ENCODE measurements around the gene HIC1.

The HIC1 gene

DNA sequence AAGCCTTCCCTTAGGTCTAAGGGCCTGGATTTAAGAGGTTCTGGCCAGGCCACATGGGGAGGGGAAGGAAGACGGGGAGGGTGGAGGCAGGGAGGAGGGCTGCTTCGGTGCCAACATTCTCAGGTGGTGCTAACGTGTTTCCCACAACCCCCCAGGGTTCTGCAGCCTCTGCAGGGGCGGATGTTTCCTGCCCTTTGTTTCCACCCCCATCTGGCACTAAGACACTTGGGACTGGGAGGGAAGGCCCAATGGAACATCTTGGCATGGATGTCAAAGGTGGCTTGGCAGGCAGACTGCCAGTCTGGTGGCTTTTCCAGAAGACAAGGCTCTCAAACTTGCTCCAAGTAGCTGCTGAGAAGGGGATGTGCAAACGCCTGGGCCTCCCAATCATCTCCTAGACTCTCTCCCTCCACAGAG lies 12.7 kb downstream of the HIC1 start:
- no peaks in the 10 kb centered on the region for H3K27me3 ChIP-seq (ENCODE audit: insufficient read depth, low read depth)
- TF ChIP-seq, protein P1, sequence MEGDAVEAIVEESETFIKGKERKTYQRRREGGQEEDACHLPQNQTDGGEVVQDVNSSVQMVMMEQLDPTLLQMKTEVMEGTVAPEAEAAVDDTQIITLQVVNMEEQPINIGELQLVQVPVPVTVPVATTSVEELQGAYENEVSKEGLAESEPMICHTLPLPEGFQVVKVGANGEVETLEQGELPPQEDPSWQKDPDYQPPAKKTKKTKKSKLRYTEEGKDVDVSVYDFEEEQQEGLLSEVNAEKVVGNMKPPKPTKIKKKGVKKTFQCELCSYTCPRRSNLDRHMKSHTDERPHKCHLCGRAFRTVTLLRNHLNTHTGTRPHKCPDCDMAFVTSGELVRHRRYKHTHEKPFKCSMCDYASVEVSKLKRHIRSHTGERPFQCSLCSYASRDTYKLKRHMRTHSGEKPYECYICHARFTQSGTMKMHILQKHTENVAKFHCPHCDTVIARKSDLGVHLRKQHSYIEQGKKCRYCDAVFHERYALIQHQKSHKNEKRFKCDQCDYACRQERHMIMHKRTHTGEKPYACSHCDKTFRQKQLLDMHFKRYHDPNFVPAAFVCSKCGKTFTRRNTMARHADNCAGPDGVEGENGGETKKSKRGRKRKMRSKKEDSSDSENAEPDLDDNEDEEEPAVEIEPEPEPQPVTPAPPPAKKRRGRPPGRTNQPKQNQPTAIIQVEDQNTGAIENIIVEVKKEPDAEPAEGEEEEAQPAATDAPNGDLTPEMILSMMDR (conservative IDR thresholded peaks at IDR 0.05; ENCODE audit: low read depth, low read length) = no peak
- no peaks in the 10 kb centered on the region for H3K36me3 ChIP-seq (ENCODE audit: insufficient read depth)
- no peak overlapping the region for H3K4me2 ChIP-seq
- no peaks in the 10 kb centered on the region for H3K79me2 ChIP-seq (ENCODE audit: insufficient read depth, low read depth)
- H3K27ac ChIP-seq = no peak overlapping the region
- no peak overlapping the region for H2AFZ ChIP-seq (ENCODE audit: low read depth)
- H3K9ac ChIP-seq = no peak overlapping the region
- no peak overlapping the region for H3K4me3 ChIP-seq (IDR thresholded peaks at IDR 0.05; ENCODE audit: insufficient read depth, low read depth, low read length)
- no peaks in the 10 kb centered on the region for H4K20me1 ChIP-seq (ENCODE audit: insufficient read depth)
- H3K4me1 ChIP-seq (ENCODE audit: low read depth, poor library complexity, severe bottlenecking) = peaks cover 41% of the 10 kb centered on the region

DNA sequence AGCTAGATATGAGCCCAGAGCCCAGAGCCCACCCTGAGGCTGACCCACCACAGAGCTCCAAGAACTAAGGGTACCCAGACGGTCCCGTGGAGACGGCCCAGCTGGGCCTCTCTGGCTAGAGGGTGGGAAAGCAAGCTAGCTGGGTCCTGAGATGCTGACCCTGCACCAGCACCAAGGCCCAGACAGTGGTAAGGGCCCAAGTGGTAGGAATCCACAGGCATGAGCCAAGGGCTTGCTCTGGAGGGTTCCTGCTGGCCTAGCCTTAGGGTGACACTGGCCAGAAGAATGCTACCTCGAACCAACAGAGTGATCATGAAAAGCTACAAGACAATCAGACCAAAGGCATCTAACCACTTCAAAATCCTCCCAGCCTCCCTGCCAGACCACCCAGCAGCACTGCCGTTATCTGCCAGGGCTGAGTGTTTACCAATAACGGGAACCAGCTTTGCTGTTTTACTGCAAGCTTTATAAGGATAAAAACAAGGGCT lies 13.2 kb downstream of the HIC1 start:
- no peak overlapping the region for H3K4me2 ChIP-seq
- peaks cover 41% of the 10 kb centered on the region for H3K4me1 ChIP-seq (ENCODE audit: low read depth, poor library complexity, severe bottlenecking)
- TF ChIP-seq, protein P1 (conservative IDR thresholded peaks at IDR 0.05; ENCODE audit: low read depth, low read length) = no peak

DNA sequence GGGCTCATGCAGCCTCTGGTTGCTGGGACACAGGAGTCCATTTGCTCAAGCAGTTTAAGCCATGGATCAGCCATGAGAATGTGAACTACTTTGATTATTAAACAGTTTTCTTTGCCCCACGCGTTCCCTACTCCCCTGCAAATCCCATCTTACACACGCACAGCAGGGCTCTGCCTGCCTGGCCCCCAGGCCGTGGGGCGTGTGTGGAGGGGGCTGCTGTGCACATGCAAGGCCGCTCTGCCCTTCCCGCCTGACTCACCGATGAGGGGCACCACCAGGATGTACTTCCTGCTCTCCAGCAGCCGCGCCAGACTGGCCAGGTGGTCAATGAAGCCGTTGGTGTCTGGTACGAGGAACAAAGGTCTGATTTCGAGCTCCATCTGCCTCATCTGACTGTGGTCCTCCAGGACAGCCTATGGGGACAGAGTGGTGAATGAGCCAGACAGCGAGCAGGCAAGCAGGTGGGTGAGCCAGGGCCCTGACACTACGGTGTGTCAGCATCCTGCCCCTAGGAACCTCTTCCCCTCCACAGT lies 13.7 kb downstream of the HIC1 start:
- Histone ChIP-seq H4K20me1 (ENCODE audit: insufficient read depth) (no peaks in the 10 kb centered on the region), H3K9ac (no peak overlapping the region), H3K4me2 (no peak overlapping the region), H3K4me1 (ENCODE audit: low read depth, poor library complexity, severe bottlenecking) (peaks cover 41% of the 10 kb centered on the region), H3K36me3 (ENCODE audit: insufficient read depth) (no peaks in the 10 kb centered on the region), H3K27me3 (ENCODE audit: insufficient read depth, low read depth) (no peaks in the 10 kb centered on the region), H2AFZ (ENCODE audit: low read depth) (no peak overlapping the region), H3K27ac (no peak overlapping the region), H3K79me2 (ENCODE audit: insufficient read depth, low read depth) (no peaks in the 10 kb centered on the region), H3K4me3 (IDR thresholded peaks at IDR 0.05; ENCODE audit: insufficient read depth, low read depth, low read length) (no peak overlapping the region)
- TF ChIP-seq, protein P1 (conservative IDR thresholded peaks at IDR 0.05; ENCODE audit: low read depth, low read length) = no peak

More for the DNA sequence above, 13.2 kb downstream of the HIC1 start:
- no peak overlapping the region for H3K27ac ChIP-seq
- H3K4me3 ChIP-seq (IDR thresholded peaks at IDR 0.05; ENCODE audit: insufficient read depth, low read depth, low read length) = no peak overlapping the region
- no peaks in the 10 kb centered on the region for H3K79me2 ChIP-seq (ENCODE audit: insufficient read depth, low read depth)
- H3K27me3 ChIP-seq (ENCODE audit: insufficient read depth, low read depth) = no peaks in the 10 kb centered on the region
- no peak overlapping the region for H2AFZ ChIP-seq (ENCODE audit: low read depth)
- no peak overlapping the region for H3K9ac ChIP-seq
- no peaks in the 10 kb centered on the region for H4K20me1 ChIP-seq (ENCODE audit: insufficient read depth)
- H3K36me3 ChIP-seq (ENCODE audit: insufficient read depth) = no peaks in the 10 kb centered on the region

GRCh38 chr17:2070241-2071023 lies 15.5 kb downstream of the HIC1 start:
- H3K4me2 ChIP-seq = peak overlapping the region; percentile 89

More at GRCh38 chr17:2070241-2071023, 15.5 kb downstream of the HIC1 start:
- H3K36me3 ChIP-seq (ENCODE audit: insufficient read depth) = no peaks in the 10 kb centered on the region
- peak overlapping the region; percentile 41; the same call in 1 of the 2 replicates for H3K9ac ChIP-seq
- H4K20me1 ChIP-seq (ENCODE audit: insufficient read depth) = no peaks in the 10 kb centered on the region
- peak overlapping the region; percentile 87 for H3K27ac ChIP-seq
- TF ChIP-seq, protein P1 (conservative IDR thresholded peaks at IDR 0.05; ENCODE audit: low read depth, low read length) = peak; percentile 29
- no peaks in the 10 kb centered on the region for H3K27me3 ChIP-seq (ENCODE audit: insufficient read depth, low read depth)
- H3K4me3 ChIP-seq (IDR thresholded peaks at IDR 0.05; ENCODE audit: insufficient read depth, low read depth, low read length) = no peak overlapping the region
- H3K4me1 ChIP-seq (ENCODE audit: low read depth, poor library complexity, severe bottlenecking) = peaks cover 43% of the 10 kb centered on the region
- no peak overlapping the region for H2AFZ ChIP-seq (ENCODE audit: low read depth)
- H3K79me2 ChIP-seq (ENCODE audit: insufficient read depth, low read depth) = no peaks in the 10 kb centered on the region
